NCI-H187 (cell line): ENCODE data around the gene ARMC7.
"Not testable (repeated sequence)": the region's sequence is repeated elsewhere in the genome, so short reads cannot be mapped to it uniquely, and the experiment has no call there.

Source experiments
- DNase-seq, 2 experiments: peaks; one replicate each; lab custom pipeline; 2025; lab: John Stamatoyannopoulos, UW

Gene ARMC7

GRCh38 chr17:75109407-75110233 is at the start of gene ARMC7:
Gene ARMC7 (plus strand): TSS chr17:75109969. CDS start chr17:75110289, 320 bp downstream.
- DNase-seq: peak; percentile 67 to 86

- DNase-seq: no peak
These were observed 49.2 kb upstream of the ARMC7 start for GRCh38 chr17:75060434-75061054.

GRCh38 chr17:75061055-75061438 is 48.7 kb upstream of the ARMC7 start:
- DNase-seq: no peak

GRCh38 chr17:75061618-75062017 is 48.2 kb upstream of the ARMC7 start:
- no peak for DNase-seq

- DNase-seq: no peak
These were observed 46.6 kb upstream of the ARMC7 start for GRCh38 chr17:75063201-75063600.

- DNase-seq: no peak
These were observed 46.1 kb upstream of the ARMC7 start for GRCh38 chr17:75063626-75064025.

GRCh38 chr17:75064040-75064439 is 45.7 kb upstream of the ARMC7 start:
- DNase-seq: no peak

GRCh38 chr17:75064460-75064859 is 45.3 kb upstream of the ARMC7 start:
- no peak for DNase-seq

GRCh38 chr17:75064867-75065561 is 44.8 kb upstream of the ARMC7 start:
- DNase-seq: no peak

GRCh38 chr17:75065562-75066151 is 44.1 kb upstream of the ARMC7 start:
- DNase-seq: no peak

GRCh38 chr17:75067856-75068255 is 41.9 kb upstream of the ARMC7 start:
- DNase-seq: no peak

- no peak for DNase-seq
These were observed 41.0 kb upstream of the ARMC7 start for GRCh38 chr17:75068750-75069149.

- DNase-seq: no peak
These were observed 40.0 kb upstream of the ARMC7 start for GRCh38 chr17:75069783-75070182.

GRCh38 chr17:75071478-75072271 is 38.1 kb upstream of the ARMC7 start:
- DNase-seq: not testable (repeated sequence)

GRCh38 chr17:75072909-75073308 is 36.9 kb upstream of the ARMC7 start:
- DNase-seq: not testable (repeated sequence)

GRCh38 chr17:75073618-75074047 is 36.1 kb upstream of the ARMC7 start:
- DNase-seq: no peak

GRCh38 chr17:75074532-75074931 is 35.2 kb upstream of the ARMC7 start:
- no peak for DNase-seq

GRCh38 chr17:75075597-75076336 is 34.0 kb upstream of the ARMC7 start:
- no peak for DNase-seq

GRCh38 chr17:75077072-75077495 is 32.7 kb upstream of the ARMC7 start:
- no peak for DNase-seq

GRCh38 chr17:75077496-75078283 is 32.1 kb upstream of the ARMC7 start:
- DNase-seq: no peak
